ENCODE measurements around the gene CARS2.
"Not testable (repeated sequence)": the region's sequence is repeated elsewhere in the genome, so short reads cannot be mapped to it uniquely, and the experiment has no call there.

Gene CARS2

GRCh38 chr13:110636053-110636475 is 69.9 kb downstream of the CARS2 start:
- DNase-seq = no peak

- no peak for DNase-seq
Measured at GRCh38 chr13:110635405-110636002, 70.4 kb downstream of the CARS2 start.

GRCh38 chr13:110634558-110634957 is 71.4 kb downstream of the CARS2 start:
- no peak for DNase-seq

- no peak for DNase-seq
Measured at GRCh38 chr13:110633776-110634175, 72.1 kb downstream of the CARS2 start.

- not testable (repeated sequence) for DNase-seq
Measured at GRCh38 chr13:110632255-110632654, 73.7 kb downstream of the CARS2 start.

- no peak for DNase-seq
Measured at GRCh38 chr13:110630566-110631119, 75.3 kb downstream of the CARS2 start.

- peak; percentile 30 for DNase-seq
Measured at GRCh38 chr13:110629735-110630134, 76.2 kb downstream of the CARS2 start.

GRCh38 chr13:110628952-110629701 is 76.8 kb downstream of the CARS2 start:
- no peak for DNase-seq

- DNase-seq = no peak
Measured at GRCh38 chr13:110628477-110628793, 77.5 kb downstream of the CARS2 start.

- no peak for DNase-seq
Measured at GRCh38 chr13:110627761-110628476, 78.0 kb downstream of the CARS2 start.

GRCh38 chr13:110627351-110627750 is 78.6 kb downstream of the CARS2 start:
- no peak for DNase-seq

GRCh38 chr13:110626521-110626920 is 79.4 kb downstream of the CARS2 start:
- DNase-seq = no peak

GRCh38 chr13:110625771-110626321 is 80.1 kb downstream of the CARS2 start:
- no peak for DNase-seq

GRCh38 chr13:110624766-110625756 is 80.9 kb downstream of the CARS2 start:
- DNase-seq = no peak

GRCh38 chr13:110620596-110620995 is 85.3 kb downstream of the CARS2 start:
- no peak for DNase-seq

GRCh38 chr13:110618780-110619179 is 87.1 kb downstream of the CARS2 start:
- no peak for DNase-seq

- no peak for DNase-seq
Measured at GRCh38 chr13:110618167-110618566, 87.7 kb downstream of the CARS2 start.

- no peak for DNase-seq
Measured at GRCh38 chr13:110617321-110618072, 88.4 kb downstream of the CARS2 start.

GRCh38 chr13:110616103-110617101 is 89.5 kb downstream of the CARS2 start:
- peak; percentile 47 for DNase-seq
